OCI-LY7 (cell line): ENCODE measurements around the gene RNF150. TPM values are rescaled to one million over a fixed set of nuclear protein-coding genes. Genes with fewer than 3 reads are reported as not detected.

Experiments used
- BruUV-seq: library from RNA; stranded (reverse); fragments of 400-500 nt; replicated peaks from 2 replicates; lab custom pipeline; 2021; lab: Mats Ljungman, UMichigan
- CTCF ChIA-PET: fragments of 300-600 bp; sonication (Branson Sonifier 250); formaldehyde crosslinking; loops from one replicate; lab custom pipeline; 2022; ENCODE audit warnings: antibody characterized with exemption; ENCODE audit not compliant: unreplicated experiment; lab: Charles Lee
- POLR2A ChIA-PET: fragments of 300-600 bp; sonication (Branson Sonifier 250); formaldehyde crosslinking; loops from one replicate; lab custom pipeline; 2022; ENCODE audit warnings: antibody characterized with exemption; lab: Charles Lee
- DNase-seq: peaks from one replicate; pipeline ENCODE4 v3.0.0-alpha.2; 2015; ENCODE audit warnings: low spot score
- H2AFZ ChIP-seq: fragments of 200-600 bp; sonication (generic), shearing (Covaris generic); 2 replicates; pipeline ENCODE4 v1.6.1; 2014; ENCODE audit warnings: mild to moderate bottlenecking, antibody characterized with exemption, low read length, moderate library complexity
- H3K27ac ChIP-seq: fragments of 200-600 bp; sonication (generic); 2 replicates; pipeline ENCODE4 v1.5.1; 2014; ENCODE audit warnings: mixed run types, low read depth, mild to moderate bottlenecking, moderate library complexity, low read length, inconsistent platforms; ENCODE audit not compliant: poor library complexity, severe bottlenecking
- H3K36me3 ChIP-seq: fragments of 200-600 bp; sonication (generic); 2 replicates; pipeline ENCODE4 v1.6.1; 2014; ENCODE audit warnings: mild to moderate bottlenecking, antibody characterized with exemption, low read length, moderate library complexity, mixed read lengths; ENCODE audit not compliant: insufficient read depth
- H3K4me1 ChIP-seq: fragments of 200-600 bp; sonication (generic); 2 replicates; pipeline ENCODE4 v1.5.1; 2014; ENCODE audit warnings: mild to moderate bottlenecking, low read length; ENCODE audit not compliant: insufficient read depth, poor library complexity, severe bottlenecking
- H3K4me2 ChIP-seq: fragments of 200-600 bp; sonication (generic); 2 replicates; pipeline ENCODE4 v1.6.1; 2014; ENCODE audit warnings: mild to moderate bottlenecking, low read length
- H3K4me3 ChIP-seq: fragments of 200-600 bp; sonication (generic); 2 replicates; pipeline ENCODE4 v1.5.1; 2014; ENCODE audit warnings: mild to moderate bottlenecking, low read depth, low read length; ENCODE audit not compliant: poor library complexity, severe bottlenecking
- H3K79me2 ChIP-seq: fragments of 200-600 bp; sonication (generic); 2 replicates; pipeline ENCODE4 v1.6.1; 2016; ENCODE audit warnings: low read depth, mild to moderate bottlenecking, low read length, moderate library complexity, mixed read lengths; ENCODE audit not compliant: insufficient read depth
- H3K9me2 ChIP-seq: fragments of 200-600 bp; sonication (generic); 2 replicates; pipeline ENCODE4 v1.6.1; 2016; ENCODE audit warnings: mild to moderate bottlenecking, low read length, mixed read lengths; ENCODE audit not compliant: insufficient read depth
- H3K9me3 ChIP-seq: fragments of 200-600 bp; sonication (generic); 2 replicates; pipeline ENCODE4 v1.6.1; 2014; ENCODE audit warnings: mild to moderate bottlenecking, mixed run types, low read length, mixed read lengths
- H4K20me1 ChIP-seq: fragments of 200-600 bp; sonication (generic); 2 replicates; pipeline ENCODE4 v1.6.1; 2014; ENCODE audit warnings: mild to moderate bottlenecking, antibody characterized with exemption, low read length, moderate library complexity, mixed read lengths; ENCODE audit not compliant: insufficient read depth
- EZH2phosphoT487 ChIP-seq: fragments of 200-600 bp; sonication (generic); IDR thresholded peaks from 2 replicates; pipeline ENCODE4 v1.6.1; 2018; ENCODE audit warnings: low read depth, borderline replicate concordance, mild to moderate bottlenecking, mixed run types, antibody characterized with exemption, low read length, moderate library complexity, mixed read lengths
- intact Hi-C: fragments of 100-400 bp; cut with micrococcal nuclease; formaldehyde crosslinking; loops from one replicate; pipeline ENCODE4 v1.10.0; 2022; ENCODE audit not compliant: unreplicated experiment
- total RNA-seq, 2 experiments: library from RNA; depleted of rRNA in 1 of 2; stranded (reverse); fragments of >200 nt in 1 of 2; shearing (Covaris generic) in 1 of 2; gene quantifications; 2 replicates each; pipeline ENCODE4 v1.2.3, GENCODE V29; 2014 to 2022
- TF ChIP-seq, protein P1 (sequence below): fragments of 200-600 bp; sonication (generic); conservative IDR thresholded peaks from 2 replicates; pipeline ENCODE4 v1.5.1; 2014; ENCODE audit warnings: mild to moderate bottlenecking, antibody characterized with exemption, low read length, moderate library complexity, mixed read lengths

RNF150 gene
- total RNA-seq, 2 experiments from 2014 or later: not detected

DNA sequence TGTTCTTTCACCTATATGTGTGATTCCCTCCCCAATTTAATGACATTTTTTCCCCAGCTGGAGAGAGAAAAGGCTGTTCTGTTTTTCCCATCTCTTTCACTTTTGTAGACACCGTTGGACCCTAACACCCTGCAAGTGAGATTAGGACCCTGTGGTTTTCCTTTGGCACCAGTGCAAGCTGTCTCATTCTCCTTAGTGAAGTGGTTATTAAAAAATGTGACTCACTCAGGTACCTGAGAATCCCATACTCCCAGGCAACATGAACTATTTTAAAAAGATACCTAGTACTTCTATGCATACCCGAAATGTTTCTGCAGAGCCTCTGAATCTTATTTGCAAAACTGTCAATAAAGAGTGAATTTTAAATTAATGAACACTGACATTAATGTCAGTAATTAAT is 201.4 kb downstream of the RNF150 start:
- BruUV-seq: no TSS peak

DNA sequence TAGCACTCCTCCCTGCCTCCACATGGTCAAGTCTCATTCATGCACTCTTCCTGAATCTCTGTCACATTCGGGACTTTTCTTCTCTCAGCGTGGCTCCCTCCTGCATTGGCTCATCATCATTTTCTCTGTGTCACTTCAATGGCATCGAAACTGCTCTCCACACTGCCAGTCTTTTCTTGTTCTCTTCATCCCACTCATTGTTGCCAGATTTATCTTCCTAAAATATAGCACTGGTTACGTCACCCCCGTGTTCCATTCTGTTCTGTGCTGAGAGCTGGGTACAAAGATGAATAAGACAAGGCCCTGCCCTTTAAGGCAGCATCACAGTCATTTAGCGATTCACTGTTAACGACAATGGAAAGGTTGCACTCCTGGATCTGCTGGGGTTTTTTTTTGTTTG is 202.7 kb downstream of the RNF150 start:
- BruUV-seq: no TSS peak
- intact Hi-C loops: no loop called here
- H2AFZ ChIP-seq: no peak overlapping the region
- no peaks in the 10 kb centered on the region for H3K36me3 ChIP-seq
- ChIA-PET POLR2A (no interaction called here), CTCF (no interaction called here)
- no peaks in the 10 kb centered on the region for H3K79me2 ChIP-seq
- TF ChIP-seq, protein P1, sequence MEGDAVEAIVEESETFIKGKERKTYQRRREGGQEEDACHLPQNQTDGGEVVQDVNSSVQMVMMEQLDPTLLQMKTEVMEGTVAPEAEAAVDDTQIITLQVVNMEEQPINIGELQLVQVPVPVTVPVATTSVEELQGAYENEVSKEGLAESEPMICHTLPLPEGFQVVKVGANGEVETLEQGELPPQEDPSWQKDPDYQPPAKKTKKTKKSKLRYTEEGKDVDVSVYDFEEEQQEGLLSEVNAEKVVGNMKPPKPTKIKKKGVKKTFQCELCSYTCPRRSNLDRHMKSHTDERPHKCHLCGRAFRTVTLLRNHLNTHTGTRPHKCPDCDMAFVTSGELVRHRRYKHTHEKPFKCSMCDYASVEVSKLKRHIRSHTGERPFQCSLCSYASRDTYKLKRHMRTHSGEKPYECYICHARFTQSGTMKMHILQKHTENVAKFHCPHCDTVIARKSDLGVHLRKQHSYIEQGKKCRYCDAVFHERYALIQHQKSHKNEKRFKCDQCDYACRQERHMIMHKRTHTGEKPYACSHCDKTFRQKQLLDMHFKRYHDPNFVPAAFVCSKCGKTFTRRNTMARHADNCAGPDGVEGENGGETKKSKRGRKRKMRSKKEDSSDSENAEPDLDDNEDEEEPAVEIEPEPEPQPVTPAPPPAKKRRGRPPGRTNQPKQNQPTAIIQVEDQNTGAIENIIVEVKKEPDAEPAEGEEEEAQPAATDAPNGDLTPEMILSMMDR: no peak
- no peak for TF ChIP-seq EZH2phosphoT487
- H3K4me1 ChIP-seq: no peaks in the 10 kb centered on the region
- no peaks in the 10 kb centered on the region for H4K20me1 ChIP-seq
- no peaks in the 10 kb centered on the region for H3K9me2 ChIP-seq
- no peak overlapping the region for H3K27ac ChIP-seq
- DNase-seq: no peak
- H3K9me3 ChIP-seq: no peaks in the 10 kb centered on the region
- no peak overlapping the region for H3K4me2 ChIP-seq
- H3K4me3 ChIP-seq: no peak overlapping the region

More for the DNA sequence above, 201.4 kb downstream of the RNF150 start:
- TF ChIP-seq, protein P1: no peak
- TF ChIP-seq EZH2phosphoT487: no peak
- H3K4me3 ChIP-seq: no peak overlapping the region
- no peaks in the 10 kb centered on the region for H3K4me1 ChIP-seq
- H3K79me2 ChIP-seq: no peaks in the 10 kb centered on the region
- ChIA-PET POLR2A (no interaction called here), CTCF (no interaction called here)
- no peak for DNase-seq
- H4K20me1 ChIP-seq: no peaks in the 10 kb centered on the region
- intact Hi-C loops: no loop called here
- no peak overlapping the region for H3K4me2 ChIP-seq
- no peak overlapping the region for H2AFZ ChIP-seq
- no peaks in the 10 kb centered on the region for H3K9me2 ChIP-seq
- no peaks in the 10 kb centered on the region for H3K36me3 ChIP-seq
- no peak overlapping the region for H3K27ac ChIP-seq
- H3K9me3 ChIP-seq: no peaks in the 10 kb centered on the region

DNA sequence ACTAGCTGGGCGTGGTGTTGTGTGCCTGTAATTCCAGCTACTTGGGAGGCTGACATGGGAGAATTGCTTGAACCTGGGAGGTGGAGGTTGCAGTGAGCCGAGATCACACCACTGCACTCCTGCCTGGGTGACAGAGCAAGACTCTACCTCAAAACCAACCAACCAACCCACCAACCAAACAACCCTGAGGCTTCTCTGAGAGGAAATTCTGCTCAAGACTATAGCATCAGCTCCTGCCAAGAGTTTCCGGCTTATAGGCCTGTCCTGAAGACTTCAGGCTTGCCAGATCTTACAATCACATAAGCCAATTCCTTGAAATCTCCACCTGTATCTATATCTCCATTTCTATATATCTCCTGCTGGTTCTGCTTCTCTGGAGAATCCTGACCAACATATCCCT is 203.3 kb downstream of the RNF150 start:
- no peak overlapping the region for H2AFZ ChIP-seq
- no peak for TF ChIP-seq EZH2phosphoT487
- TF ChIP-seq, protein P1: no peak
- no peaks in the 10 kb centered on the region for H4K20me1 ChIP-seq
- no peaks in the 10 kb centered on the region for H3K9me2 ChIP-seq
- BruUV-seq: no TSS peak
- CTCF ChIA-PET: no interaction called here
- H3K4me3 ChIP-seq: no peak overlapping the region
- H3K9me3 ChIP-seq: no peaks in the 10 kb centered on the region
- H3K79me2 ChIP-seq: no peaks in the 10 kb centered on the region
- no peak overlapping the region for H3K4me2 ChIP-seq
- H3K27ac ChIP-seq: no peak overlapping the region
- H3K4me1 ChIP-seq: no peaks in the 10 kb centered on the region
- POLR2A ChIA-PET: interaction anchor here (0.5 to 0.7 kb wide), 2 partner anchors 14 to 437 kb away, joined by 3 to 4 read pairs; no protein-coding TSS in a partner anchor
- H3K36me3 ChIP-seq: no peaks in the 10 kb centered on the region
- intact Hi-C loops: no loop called here
- no peak for DNase-seq
